GM18517 (cell line): ENCODE measurements around the gene TMEM101.
"Not testable (repeated sequence)": the region's sequence is repeated elsewhere in the genome, so short reads cannot be mapped to it uniquely, and the experiment has no call there.

ENCODE experiments used
- ATAC-seq: cut with Tn5 transposase; IDR thresholded peaks from one replicate; pipeline ENCODE4 v1.9.1; 2021; ENCODE audit warnings: mild to moderate bottlenecking, moderate library complexity; ENCODE audit not compliant: unreplicated experiment

Gene TMEM101

GRCh38 chr17:43975898-43976297, 38.9 kb downstream of the TMEM101 start:
- ATAC-seq: no peak

- ATAC-seq: no peak
These were observed 40.1 kb downstream of the TMEM101 start for GRCh38 chr17:43974382-43975266.

GRCh38 chr17:43972444-43973212, 42.1 kb downstream of the TMEM101 start:
- ATAC-seq: not testable (repeated sequence)

- ATAC-seq: not testable (repeated sequence)
These were observed 43.3 kb downstream of the TMEM101 start for GRCh38 chr17:43971436-43971835.

- ATAC-seq: no peak
These were observed 44.4 kb downstream of the TMEM101 start for GRCh38 chr17:43970366-43970765.

- ATAC-seq: no peak
These were observed 47.4 kb downstream of the TMEM101 start for GRCh38 chr17:43967251-43967875.

- no peak for ATAC-seq
These were observed 48.5 kb downstream of the TMEM101 start for GRCh38 chr17:43966276-43966675.

GRCh38 chr17:43962479-43962878, 52.3 kb downstream of the TMEM101 start:
- no peak for ATAC-seq

GRCh38 chr17:43961954-43962353, 52.8 kb downstream of the TMEM101 start:
- no peak for ATAC-seq

GRCh38 chr17:43961292-43961691, 53.5 kb downstream of the TMEM101 start:
- not testable (repeated sequence) for ATAC-seq
